GM21515 (cell line): Measurements from ENCODE around the gene RNF135.
A peak's percentile ranks its signal among the peaks of the same experiment; 100 is the strongest.
"Not testable (repeated sequence)": the region's sequence is repeated elsewhere in the genome, so short reads cannot be mapped to it uniquely, and the experiment has no call there.

Experiments
- ATAC-seq: cut with Tn5 transposase; IDR thresholded peaks from one replicate; pipeline ENCODE4 v1.9.1; 2021; ENCODE audit not compliant: unreplicated experiment

The RNF135 gene

GRCh38 chr17:30997842-30998241, 27.0 kb downstream of the RNF135 start:
- ATAC-seq, result no peak

GRCh38 chr17:31002047-31002446, 31.2 kb downstream of the RNF135 start:
- ATAC-seq, result no peak

- ATAC-seq, result no peak
Observed at GRCh38 chr17:31003225-31003866, 32.5 kb downstream of the RNF135 start.

- ATAC-seq, result no peak
Observed at GRCh38 chr17:31004160-31004559, 33.3 kb downstream of the RNF135 start.

GRCh38 chr17:31007695-31008373, 37.0 kb downstream of the RNF135 start:
- no peak for ATAC-seq

- ATAC-seq, result peak; percentile 58
Observed at GRCh38 chr17:31008374-31009041, 37.7 kb downstream of the RNF135 start.

GRCh38 chr17:31009042-31009702, 38.3 kb downstream of the RNF135 start:
- not testable (repeated sequence) for ATAC-seq

- not testable (repeated sequence) for ATAC-seq
Observed at GRCh38 chr17:31010014-31010413, 39.2 kb downstream of the RNF135 start.

- no peak for ATAC-seq
Observed at GRCh38 chr17:31013844-31014243, 43.0 kb downstream of the RNF135 start.

GRCh38 chr17:31015639-31016038, 44.8 kb downstream of the RNF135 start:
- no peak for ATAC-seq

GRCh38 chr17:31019004-31019403, 48.2 kb downstream of the RNF135 start:
- ATAC-seq, result no peak

- ATAC-seq, result not testable (repeated sequence)
Observed at GRCh38 chr17:31023171-31023570, 52.3 kb downstream of the RNF135 start.

- ATAC-seq, result no peak
Observed at GRCh38 chr17:31031841-31032240, 61.0 kb downstream of the RNF135 start.

GRCh38 chr17:31035611-31036010, 64.8 kb downstream of the RNF135 start:
- ATAC-seq, result not testable (repeated sequence)

GRCh38 chr17:31040837-31041236, 70.0 kb downstream of the RNF135 start:
- not testable (repeated sequence) for ATAC-seq

GRCh38 chr17:31042378-31042777, 71.5 kb downstream of the RNF135 start:
- ATAC-seq, result not testable (repeated sequence)

- ATAC-seq, result not testable (repeated sequence)
Observed at GRCh38 chr17:31046856-31047425, 76.1 kb downstream of the RNF135 start.

GRCh38 chr17:31048142-31048541, 77.3 kb downstream of the RNF135 start:
- ATAC-seq, result no peak

GRCh38 chr17:31048780-31049179, 77.9 kb downstream of the RNF135 start:
- ATAC-seq, result no peak
